Stimulated activated CD4-positive, alpha-beta T cell treated with anti-CD3 and anti-CD28 coated beads, Interleukin-4, amount 100 ng/mL, for 4 hours (primary cell): Measurements from ENCODE around the gene PDIA6.

Experiments
- DNase-seq, 2 experiments: peaks; one replicate each; pipeline ENCODE4 v3.0.0-alpha.2; 2020

The PDIA6 gene, protein sequence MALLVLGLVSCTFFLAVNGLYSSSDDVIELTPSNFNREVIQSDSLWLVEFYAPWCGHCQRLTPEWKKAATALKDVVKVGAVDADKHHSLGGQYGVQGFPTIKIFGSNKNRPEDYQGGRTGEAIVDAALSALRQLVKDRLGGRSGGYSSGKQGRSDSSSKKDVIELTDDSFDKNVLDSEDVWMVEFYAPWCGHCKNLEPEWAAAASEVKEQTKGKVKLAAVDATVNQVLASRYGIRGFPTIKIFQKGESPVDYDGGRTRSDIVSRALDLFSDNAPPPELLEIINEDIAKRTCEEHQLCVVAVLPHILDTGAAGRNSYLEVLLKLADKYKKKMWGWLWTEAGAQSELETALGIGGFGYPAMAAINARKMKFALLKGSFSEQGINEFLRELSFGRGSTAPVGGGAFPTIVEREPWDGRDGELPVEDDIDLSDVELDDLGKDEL

DNA sequence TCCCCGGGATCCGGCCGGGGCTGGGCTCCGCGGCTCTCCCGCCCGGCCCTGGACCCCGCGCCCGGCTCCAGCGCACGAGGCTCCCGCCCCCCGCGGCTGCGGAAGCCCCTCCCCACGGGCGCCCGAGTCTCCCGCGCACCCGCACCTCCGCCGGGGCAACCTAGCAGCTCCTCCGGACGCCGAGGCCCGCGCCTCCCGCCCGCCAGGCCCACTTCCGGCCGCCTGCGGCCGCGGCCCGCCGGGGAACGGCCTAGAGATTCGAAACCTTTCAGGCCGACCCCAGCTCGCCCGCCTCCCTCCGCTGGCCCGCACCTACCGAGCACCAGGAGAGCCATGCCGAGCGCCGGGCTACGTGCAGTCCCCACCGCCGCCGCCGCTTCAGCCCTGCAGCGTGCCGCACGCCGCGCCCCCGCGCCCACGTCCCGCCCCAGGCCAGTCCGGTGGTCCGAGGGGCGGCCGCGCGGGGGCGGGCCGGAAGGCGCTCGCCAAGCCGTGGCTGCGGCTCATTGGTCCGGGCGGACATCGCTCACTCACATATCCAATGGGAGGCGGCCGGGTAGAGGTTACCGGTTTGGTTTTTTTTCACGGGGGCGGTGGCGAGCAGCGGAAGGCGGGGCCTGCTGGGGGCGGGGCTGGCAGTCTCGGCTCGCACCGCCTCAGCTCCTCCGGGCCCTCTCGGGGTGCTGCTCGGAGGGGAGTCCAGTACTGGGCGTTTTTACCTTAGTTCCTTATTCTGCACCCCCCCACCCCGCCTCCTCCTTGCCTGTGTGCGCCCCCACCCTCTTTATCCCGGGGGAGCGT, at the start of gene PDIA6:
Gene PDIA6 (minus strand): TSS at position 424 of the 801 bp plus-strand sequence. CDS start 89 bp downstream, at position 335.
- DNase-seq = peak; percentile 91 to 94

DNA sequence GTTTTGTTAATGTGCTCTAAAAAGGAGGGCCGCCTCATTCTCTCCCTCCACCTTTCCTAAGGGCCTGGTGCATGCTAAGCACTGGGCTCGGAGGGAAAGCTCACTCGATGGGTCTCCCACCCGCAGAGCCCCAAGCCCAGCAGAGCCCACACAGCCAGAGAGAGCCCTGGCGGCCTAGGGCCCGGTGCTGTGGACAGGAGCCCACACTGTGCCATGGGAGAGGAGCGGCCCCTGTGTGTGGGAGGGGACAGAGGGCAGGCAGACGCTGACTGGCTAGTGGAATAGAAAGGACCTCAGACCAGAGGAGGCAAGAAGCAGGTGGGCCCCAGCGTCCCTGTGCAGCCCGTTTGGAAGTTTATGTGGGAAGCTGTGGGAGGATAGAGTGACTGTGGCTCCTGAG, 49.7 kb upstream of the PDIA6 start:
- DNase-seq = no peak

- no peak for DNase-seq
Measured at GRCh38 chr2:10861765-10862164, 49.2 kb upstream of the PDIA6 start.

DNA sequence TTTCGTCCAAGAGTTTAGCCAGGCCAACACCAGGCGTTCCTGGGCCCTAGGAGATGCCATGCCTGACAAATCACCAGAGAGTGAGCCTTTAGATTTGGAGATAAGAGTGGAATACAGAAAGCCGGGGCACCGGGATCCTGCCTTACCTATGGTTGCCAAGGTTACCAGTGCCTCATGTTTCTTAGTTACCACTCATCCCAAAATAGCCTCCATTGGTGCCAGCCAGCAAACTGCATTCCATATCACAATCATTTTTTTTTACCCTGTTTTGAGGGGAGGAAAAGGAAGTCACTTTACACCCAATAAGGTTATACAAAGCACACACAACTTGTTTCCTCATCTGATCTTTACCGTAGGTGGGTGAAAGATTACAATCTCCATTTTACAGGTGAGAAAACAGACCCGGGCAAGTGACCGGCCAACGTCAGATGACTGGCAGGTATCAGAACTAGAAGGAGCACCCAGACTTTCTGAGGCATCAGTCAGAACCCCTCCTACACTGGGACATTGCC, 48.3 kb upstream of the PDIA6 start:
- DNase-seq = no peak

DNA sequence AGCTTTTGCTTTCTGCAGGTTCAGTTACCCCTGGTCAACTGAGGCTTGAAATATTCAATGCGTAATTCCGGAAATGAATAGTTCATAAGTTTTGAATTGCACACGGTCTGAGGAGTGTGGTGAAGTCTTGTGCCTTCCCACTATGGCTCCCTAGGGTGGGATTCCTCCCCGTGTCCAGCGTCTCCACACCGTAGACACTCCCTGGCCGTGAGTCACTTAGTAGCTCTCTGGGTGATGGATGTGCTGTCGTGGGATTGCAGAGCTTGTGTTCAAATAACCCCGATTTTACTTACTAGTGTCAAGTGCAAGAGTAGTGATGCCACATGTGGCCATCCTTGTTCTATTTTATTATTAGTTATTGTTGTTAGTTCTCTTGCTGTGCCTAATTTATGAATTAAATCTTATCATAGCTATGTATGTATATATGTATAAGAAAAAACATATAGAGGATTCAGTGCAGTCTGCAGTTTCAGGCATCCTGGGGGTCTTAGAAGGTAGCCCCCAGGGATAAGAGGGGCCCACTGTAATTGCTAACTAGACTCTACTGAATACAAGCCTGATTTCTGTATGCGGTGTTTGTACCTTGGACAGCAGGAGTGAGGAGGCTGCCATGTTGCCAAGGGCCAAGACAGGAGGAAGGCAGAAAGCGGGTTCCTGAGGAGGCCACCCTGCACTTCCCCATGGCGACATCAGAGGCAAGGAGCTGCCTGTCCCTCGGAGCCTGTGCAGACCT, 47.7 kb upstream of the PDIA6 start:
- DNase-seq = no peak

DNA sequence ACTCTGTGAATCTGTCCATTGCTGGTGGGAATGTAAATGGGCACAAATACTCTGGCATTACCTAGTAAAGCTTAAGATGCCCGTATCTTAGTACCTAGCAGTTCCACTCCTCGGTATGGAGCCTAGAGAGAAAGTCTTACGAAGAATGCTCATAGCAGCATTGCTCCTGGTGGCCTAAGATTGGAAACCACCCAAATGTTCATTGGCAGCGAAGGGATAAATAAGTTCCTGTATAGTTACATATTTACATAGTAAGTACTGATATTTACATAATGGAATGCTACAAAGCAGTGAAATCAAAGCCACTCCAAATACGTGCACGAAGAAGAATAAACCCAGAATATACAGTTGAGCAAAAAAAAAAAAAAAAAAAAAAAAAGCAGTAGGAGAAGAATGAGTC, 46.7 kb upstream of the PDIA6 start:
- no peak for DNase-seq

GRCh38 chr2:10848541-10848940, 36.0 kb upstream of the PDIA6 start:
- DNase-seq = no peak

GRCh38 chr2:10847008-10847407, 34.4 kb upstream of the PDIA6 start:
- DNase-seq = no peak

GRCh38 chr2:10846110-10846861, 33.7 kb upstream of the PDIA6 start:
- DNase-seq = no peak

DNA sequence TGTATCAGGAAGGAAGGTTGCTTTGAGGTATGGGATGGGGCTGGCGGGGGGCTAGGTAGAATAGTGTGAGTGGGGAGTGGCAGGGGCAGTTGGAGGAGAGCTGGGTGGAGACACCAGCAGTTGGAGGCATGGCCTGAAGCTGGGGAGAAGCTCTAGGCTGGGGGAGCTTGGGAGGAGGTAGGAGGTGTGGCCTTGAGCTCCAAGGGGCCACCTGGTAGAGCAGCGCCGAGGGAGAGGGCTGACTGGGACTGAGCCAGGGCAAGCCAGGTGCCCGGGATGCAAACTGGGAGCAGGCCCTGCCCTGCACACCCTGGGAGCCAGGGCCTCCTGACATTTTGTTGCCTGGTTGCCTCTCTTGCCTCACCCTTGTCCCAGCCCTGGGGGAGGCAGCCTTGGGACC, 33.1 kb upstream of the PDIA6 start:
- no peak for DNase-seq

- no peak for DNase-seq
Measured at GRCh38 chr2:10844097-10844496, 31.5 kb upstream of the PDIA6 start.

DNA sequence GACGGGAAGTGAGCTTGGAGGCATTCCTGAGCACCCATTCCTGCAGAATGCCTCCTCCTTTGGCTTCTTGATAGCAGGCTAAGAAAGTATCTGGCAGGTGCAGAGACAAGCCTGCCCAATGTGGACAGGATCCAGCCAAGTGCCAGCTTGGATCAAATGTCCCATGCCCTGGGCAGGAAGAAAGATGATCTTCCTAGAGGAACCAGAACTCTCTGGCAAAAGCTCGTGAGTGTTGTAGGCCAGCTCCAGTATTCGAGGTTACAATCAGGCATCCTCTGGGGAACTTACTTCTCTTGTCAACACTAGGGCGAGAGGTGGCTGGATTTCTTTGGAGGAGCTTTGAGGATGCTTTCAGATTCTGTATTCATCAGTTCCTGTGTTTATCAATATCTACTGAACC, 29.9 kb upstream of the PDIA6 start:
- DNase-seq = no peak

DNA sequence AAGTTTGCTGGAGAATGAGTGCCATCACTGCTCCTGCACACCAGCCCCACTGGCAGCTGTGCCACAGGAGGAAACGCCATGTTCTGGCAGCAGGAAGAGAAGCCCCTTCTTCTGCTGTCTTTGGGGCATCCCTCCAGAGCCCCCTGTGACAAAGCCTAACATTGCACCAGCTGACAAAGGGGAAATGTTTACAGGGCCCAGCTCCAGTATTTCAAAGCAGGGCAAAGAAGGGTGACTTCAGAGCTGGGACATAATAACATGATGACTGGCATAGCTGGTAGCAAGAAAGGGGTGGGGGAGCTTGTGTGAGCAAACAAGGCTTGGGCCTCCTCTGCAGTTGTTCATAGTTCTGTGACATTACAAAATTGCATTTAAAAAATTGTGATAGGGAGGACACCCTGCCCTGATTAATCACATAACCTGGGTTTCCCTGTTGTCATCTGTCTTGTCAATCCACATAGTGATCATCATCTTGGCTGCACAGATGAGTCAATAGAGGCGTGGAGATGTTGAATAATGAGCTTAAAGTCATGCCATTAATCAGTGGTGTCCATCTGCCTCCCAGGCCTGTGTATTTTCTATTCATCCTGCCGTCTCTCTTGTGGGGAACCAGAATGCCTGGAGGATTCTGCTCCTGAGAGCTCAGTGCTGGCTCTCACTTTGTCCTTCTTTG, 29.1 kb upstream of the PDIA6 start:
- no peak for DNase-seq

DNA sequence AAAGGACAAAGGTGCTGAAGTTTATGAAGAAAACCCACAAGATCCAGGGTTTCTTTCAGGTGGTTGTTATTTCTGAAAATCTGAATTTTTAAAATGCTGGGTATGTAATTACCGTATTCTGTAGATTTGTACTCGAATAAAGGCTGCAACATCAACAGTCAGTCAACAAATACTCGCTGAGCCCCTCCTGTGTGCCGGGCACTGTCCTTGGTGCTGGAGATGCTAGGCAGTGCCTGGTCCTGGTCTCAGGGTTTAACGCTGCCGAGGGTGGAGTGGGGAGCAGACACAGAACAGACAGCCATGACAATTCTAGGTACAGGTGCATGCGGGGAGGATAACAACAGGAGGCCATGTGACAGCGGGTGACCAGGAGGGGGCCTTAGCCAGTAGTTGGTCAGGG, 27.2 kb upstream of the PDIA6 start:
- no peak for DNase-seq

- no peak for DNase-seq
Measured at GRCh38 chr2:10838734-10839133, 26.1 kb upstream of the PDIA6 start.

DNA sequence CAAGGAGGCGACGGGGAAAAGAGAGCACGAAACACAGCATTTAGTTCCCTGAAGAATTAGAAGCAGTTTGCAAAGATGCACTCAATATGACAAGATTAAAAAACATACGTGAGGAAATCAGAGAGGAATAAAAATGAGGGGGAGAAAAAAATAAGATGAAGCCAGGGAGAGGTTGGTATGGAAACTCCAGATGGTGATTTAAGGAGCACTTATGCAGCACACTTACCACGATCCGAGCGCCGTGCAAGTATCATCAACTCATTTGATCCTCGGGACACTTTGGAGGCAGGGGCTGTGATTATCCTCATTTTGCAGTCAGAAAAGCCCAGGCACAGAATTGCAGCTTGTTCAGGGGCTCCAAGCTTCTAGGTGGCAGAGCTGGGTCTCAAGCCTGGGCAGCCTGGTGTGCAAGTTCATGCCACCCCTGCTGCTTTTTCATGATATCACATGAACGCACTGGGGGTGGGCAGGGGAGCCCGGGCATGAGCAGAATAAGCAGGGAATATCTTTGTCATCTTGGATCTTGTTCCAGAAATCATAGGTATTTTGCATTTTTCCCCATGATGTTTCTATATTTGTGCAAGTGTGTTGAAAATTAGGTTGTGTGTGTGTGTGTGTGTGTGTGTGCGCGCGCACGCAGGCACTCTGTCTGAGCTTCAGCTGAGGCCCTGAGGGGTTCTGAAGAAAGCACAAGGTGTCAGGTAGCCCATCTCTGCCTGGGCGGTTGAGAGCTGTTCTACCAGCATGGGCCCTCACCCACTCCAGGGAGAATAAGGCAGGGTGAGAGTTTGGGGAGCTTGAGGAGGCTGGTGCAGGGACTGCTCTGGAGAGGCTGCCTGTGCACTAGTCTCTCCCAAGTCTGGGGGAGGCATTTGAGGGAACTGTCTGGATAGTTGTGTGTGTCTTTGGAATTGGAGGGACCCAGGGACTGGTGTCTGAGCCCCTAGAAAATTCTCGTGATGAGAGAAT, 25.0 kb upstream of the PDIA6 start:
- no peak for DNase-seq

- peak; percentile 65 to 84 for DNase-seq
Measured at GRCh38 chr2:10835052-10835970, 22.7 kb upstream of the PDIA6 start.

DNA sequence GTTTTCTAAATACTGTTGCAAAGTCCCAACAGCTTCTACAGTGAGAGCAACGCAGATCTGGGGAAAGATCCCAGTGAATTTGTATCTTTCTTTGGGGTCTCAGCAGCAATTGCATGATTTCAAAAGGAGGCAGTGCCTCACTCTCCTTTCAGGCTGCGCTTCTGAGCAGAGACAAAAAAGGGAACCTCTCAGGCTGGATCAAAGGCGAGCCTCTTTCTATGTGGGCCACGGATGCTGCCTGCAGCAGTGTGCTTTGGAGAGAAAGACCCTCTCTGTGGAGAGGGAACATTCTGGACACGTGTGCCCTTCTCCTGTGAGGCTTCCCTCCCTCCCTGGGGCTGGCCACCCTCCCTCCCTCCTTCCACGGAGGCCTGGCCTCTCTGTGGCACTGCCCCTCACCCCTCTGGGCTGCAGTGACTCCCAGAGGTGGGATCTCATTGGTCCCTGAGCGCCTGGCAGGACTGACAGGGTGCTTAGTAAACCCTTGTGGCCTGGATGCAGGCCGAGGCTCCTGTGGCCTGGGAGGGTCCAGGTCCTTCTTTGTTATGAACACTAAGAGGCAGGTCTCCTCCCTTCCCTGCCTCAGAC, 21.6 kb upstream of the PDIA6 start:
- DNase-seq = no peak

- no peak for DNase-seq
Measured at GRCh38 chr2:10833021-10833420, 20.4 kb upstream of the PDIA6 start.
